Erythroblast (primary cell): Measurements from ENCODE around the gene TNFRSF4.

Experiments used
- GATA1 ChIP-seq: IDR thresholded peaks from 2 replicates; pipeline ENCODE4 v1.6.1; 2011; ENCODE audit warnings: low read depth, mild to moderate bottlenecking, control low read depth, low read length, moderate library complexity
- POLR2A ChIP-seq: IDR thresholded peaks from 2 replicates; pipeline ENCODE4 v1.6.1; 2011; ENCODE audit warnings: mild to moderate bottlenecking, low read length

- TF ChIP-seq POLR2A (no peak), GATA1 (no peak)
These were observed 32.0 kb upstream of the TNFRSF4 start for GRCh38 chr1:1245817-1246576.
